Activated naive CD8-positive, alpha-beta T cell treated with anti-CD3 and anti-CD28 coated beads, Interleukin-2, amount 50 U/mL, for 16 hours (primary cell): ENCODE measurements around the gene CNOT9.

Experiments
- DNase-seq: peaks from one replicate; pipeline ENCODE4 v3.0.0-alpha.2; 2020; ENCODE audit warnings: low read depth, low spot score

CNOT9 gene

DNA sequence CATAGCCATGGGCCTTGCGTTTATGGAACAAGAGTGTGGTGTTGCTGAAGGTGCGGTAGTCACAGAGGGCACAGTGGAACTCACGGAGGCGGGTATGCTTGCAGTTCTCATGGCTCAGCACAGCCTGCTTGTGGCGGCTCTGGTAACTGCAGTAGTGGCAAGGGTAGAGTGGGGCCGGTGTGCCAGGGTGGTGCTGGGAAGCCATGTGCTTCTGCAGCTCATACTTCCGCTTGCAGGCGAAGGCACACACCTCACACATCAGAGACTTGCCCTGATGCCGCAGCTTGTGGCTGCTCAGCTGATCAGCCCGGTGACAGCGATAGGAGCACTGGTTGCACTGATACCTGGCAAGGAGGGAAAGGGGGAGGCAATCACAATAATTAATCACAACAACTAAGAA lies 76.1 kb downstream of the CNOT9 start:
- no peak for DNase-seq

DNA sequence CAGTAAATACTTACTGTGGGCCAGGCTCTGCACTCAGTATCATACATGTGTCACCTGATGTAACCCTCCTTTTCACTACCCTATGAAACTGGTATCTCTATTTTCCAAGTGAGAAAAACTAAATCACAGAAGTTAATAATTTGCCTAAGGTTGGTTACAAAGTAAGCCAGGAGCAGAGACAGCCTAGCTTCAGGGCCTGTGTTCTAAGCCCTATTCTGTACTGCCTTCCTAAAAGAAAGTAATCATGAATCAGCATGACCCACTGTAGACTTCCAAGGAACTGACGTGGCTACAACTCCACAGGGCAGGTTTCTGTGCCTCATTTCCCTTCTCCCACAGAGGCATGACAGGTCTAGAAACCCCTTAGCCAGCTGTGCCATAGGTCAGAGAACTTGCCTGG lies 76.5 kb downstream of the CNOT9 start:
- no peak for DNase-seq
